AG04449 (cell line): ENCODE results near the gene LIF.

Source experiments
- CTCF ChIA-PET: fragments of 350-600 bp; formaldehyde crosslinking; extraction: SDS; loops from one replicate; lab custom pipeline; 2021; ENCODE audit warnings: antibody characterized with exemption; lab: Yijun Ruan, JAX
- POLR2A ChIA-PET: fragments of 400-600, 350-600 bp; formaldehyde crosslinking; extraction: SDS; loops from one replicate; lab custom pipeline; 2020; ENCODE audit warnings: antibody characterized with exemption, inconsistent platforms; lab: Yijun Ruan, JAX
- DNase-seq: peaks from one replicate; pipeline ENCODE4 v3.0.0-alpha.2; 2010; ENCODE audit warnings: low read depth, low spot score
- H3K4me3 ChIP-seq: 2 replicates; pipeline ENCODE4 v1.5.1; 2011; ENCODE audit warnings: low read depth, mild to moderate bottlenecking, control low read depth, low read length
- CTCF ChIP-seq: IDR thresholded peaks from one replicate; pipeline ENCODE4 v1.5.1; 2011; ENCODE audit warnings: mild to moderate bottlenecking, moderate library complexity, low read length, control low read depth, inconsistent platforms; ENCODE audit not compliant: insufficient read depth; ENCODE audit errors: missing control alignments

The LIF gene

DNA sequence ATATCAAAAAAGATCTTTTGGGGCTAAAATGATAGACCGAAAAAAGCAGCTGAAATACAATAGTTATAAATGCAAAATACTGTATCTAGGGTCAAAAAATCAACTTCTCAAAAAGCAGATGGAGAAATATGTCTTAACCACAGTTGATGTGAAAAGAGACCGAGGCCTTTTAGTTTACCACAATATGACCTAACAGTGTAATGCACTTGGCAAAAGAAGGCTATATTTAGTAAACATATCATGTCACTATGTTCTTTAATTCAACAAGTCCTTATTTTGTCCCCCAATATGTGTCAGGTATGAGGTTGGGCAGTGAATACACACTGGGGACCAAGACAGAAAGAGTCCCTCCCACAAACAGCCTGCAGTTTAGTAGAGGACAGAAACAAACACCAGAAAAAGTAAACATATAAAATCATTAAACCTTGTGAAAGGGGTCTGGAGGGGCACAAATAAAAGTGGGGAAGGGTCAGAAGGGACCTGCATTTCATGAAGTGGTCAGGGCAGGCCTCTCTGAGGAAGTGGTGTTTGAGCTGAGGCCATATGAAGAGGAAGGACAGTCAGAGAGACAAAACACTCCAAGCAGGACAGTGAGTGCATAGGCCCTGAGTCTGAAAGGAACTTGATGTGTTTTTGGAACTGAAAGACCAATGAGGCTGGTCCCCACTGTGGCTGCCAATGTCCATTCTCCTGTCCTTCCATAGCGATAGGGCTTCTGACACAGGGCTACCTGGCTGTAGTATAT lies 53.4 kb downstream of the LIF start:
- DNase-seq = no peak
- POLR2A ChIA-PET = no interaction called here
- TF ChIP-seq CTCF = no peak
- CTCF ChIA-PET = no interaction called here
- no peak overlapping the region for H3K4me3 ChIP-seq

GRCh38 chr22:30192427-30192826 lies 54.1 kb downstream of the LIF start:
- no peak for DNase-seq
- no peak for TF ChIP-seq CTCF

GRCh38 chr22:30191040-30191701 lies 55.4 kb downstream of the LIF start:
- ChIA-PET CTCF (interaction anchor here (0.6 to 2.4 kb wide), 5 partner anchors 13 to 83 kb away, joined by 3 to 9 read pairs (median 6); no protein-coding TSS in a partner anchor), POLR2A (no interaction called here)
- DNase-seq = no peak
- H3K4me3 ChIP-seq = no peak overlapping the region
- TF ChIP-seq CTCF = no peak

More at GRCh38 chr22:30192427-30192826, 54.1 kb downstream of the LIF start:
- ChIA-PET CTCF (interaction anchor here (1.8 to 2.4 kb wide), 2 partner anchors 71 to 84 kb away, joined by 5 to 6 read pairs; no protein-coding TSS in a partner anchor), POLR2A (no interaction called here)
- H3K4me3 ChIP-seq = no peak overlapping the region

DNA sequence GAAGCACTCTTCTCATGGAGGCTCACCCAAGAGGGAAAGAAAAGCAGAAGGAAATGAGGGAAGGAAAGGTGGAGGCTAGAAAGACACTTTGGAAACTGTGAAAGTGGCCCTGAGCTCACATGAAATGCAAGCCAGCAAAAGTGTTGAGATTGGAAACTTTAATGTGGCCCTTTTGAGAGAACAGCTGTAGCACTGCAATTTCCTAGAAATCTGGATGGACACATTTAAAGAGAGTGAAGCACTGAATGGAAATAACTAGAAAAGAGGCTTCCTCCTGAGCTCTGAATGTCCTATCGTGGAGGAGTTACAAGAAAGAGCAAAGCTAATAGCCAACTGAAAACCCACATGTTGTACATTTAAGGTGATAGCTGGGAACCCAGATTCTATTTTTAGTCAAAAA lies 56.0 kb downstream of the LIF start:
- no peak for TF ChIP-seq CTCF
- POLR2A ChIA-PET = no interaction called here
- CTCF ChIA-PET = interaction anchor here (0.6 to 2.4 kb wide), 5 partner anchors 12 to 82 kb away, joined by 3 to 9 read pairs (median 6); no protein-coding TSS in a partner anchor
- no peak overlapping the region for H3K4me3 ChIP-seq
- DNase-seq = no peak
